Nephron (organoid): ENCODE data around the gene TNS1.

ENCODE experiments used
- H3K27ac Mint-ChIP-seq, 3 experiments: 2 replicates each; pipeline ENCODE4 v1.8.0; 2020; ENCODE audit warnings: mixed read lengths in 3 of 3, mild to moderate bottlenecking in 2 of 3, moderate library complexity in 1 of 3
- H3K27me3 Mint-ChIP-seq: 2 replicates; pipeline ENCODE4 v1.8.0; 2021; ENCODE audit warnings: low read depth, mild to moderate bottlenecking, moderate library complexity, mixed read lengths
- H3K36me3 Mint-ChIP-seq: 2 replicates; pipeline ENCODE4 v1.8.0; 2020; ENCODE audit warnings: low read depth, mixed read lengths
- H3K4me1 Mint-ChIP-seq: 2 replicates; pipeline ENCODE4 v1.8.0; 2020; ENCODE audit warnings: mixed read lengths
- H3K4me3 Mint-ChIP-seq, 3 experiments: 2 replicates each; pipeline ENCODE4 v1.8.0; 2020; ENCODE audit warnings: mild to moderate bottlenecking in 3 of 3, mixed read lengths in 3 of 3, moderate library complexity in 2 of 3
- H3K9me3 Mint-ChIP-seq: 2 replicates; pipeline ENCODE4 v1.8.0; 2020; ENCODE audit warnings: mixed read lengths
- CTCF ChIP-seq, 3 experiments: fragments of 200-600 bp; sonication (generic); IDR thresholded peaks; one replicate each; pipeline ENCODE4 v1.5.0; 2021; ENCODE audit warnings: antibody characterized with exemption in 3 of 3; ENCODE audit not compliant: unreplicated experiment in 3 of 3

TNS1 gene

DNA sequence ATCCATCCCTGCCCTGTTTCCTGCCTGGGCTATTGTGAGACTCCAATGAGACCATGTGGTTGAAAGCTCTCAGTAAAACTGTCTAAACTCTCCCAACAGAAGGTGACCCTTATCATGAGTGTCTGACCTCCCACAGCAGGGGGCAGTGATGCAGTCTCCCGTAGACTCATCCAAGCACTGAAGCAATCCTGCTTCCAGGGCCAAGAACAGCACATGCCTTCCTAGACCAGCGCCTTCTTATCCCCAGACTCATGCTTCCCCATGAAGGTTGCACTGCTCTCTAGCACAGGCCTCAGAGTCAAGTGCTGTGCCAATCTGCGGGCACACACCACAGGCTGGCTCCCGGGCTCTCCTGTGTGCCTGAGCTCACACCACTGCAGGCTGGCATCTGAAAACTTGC, 112.3 kb downstream of the TNS1 start:
- Mint-ChIP-seq H3K36me3 (peaks cover 55% of the 10 kb centered on the region), H3K4me3 (no peak overlapping the region), H3K4me1 (peaks cover 4% of the 10 kb centered on the region), H3K27me3 (peaks cover 5% of the 10 kb centered on the region), H3K9me3 (no peaks in the 10 kb centered on the region), H3K27ac (peak overlapping the region in 1 of 3 experiments; percentile 4)
- TF ChIP-seq CTCF (IDR thresholded peaks at IDR 0.05; ENCODE audit: unreplicated experiment in 3 of 3), result no peak

DNA sequence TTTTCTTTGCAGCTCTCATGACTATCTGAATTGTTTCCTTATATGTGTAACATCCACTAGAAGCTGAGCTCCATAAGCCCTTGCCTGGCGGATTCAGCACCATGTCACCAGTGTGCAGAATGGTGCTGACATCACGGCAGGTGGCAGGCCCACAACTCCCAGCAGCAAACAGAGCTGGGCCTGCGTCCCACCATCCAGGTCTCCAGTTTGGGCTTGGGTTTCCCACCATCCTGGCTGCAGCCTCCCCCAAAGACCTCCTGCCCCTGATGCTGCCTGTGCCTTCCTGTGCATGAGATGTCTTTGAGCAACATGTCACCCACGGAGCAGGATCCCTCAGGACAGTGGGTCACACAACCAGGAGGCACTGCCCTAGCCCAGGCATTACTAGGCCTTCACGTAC, 113.1 kb downstream of the TNS1 start:
- Mint-ChIP-seq H3K4me1 (peaks cover 4% of the 10 kb centered on the region), H3K4me3 (no peak overlapping the region), H3K27ac (no peak overlapping the region), H3K27me3 (peaks cover 5% of the 10 kb centered on the region), H3K36me3 (peaks cover 58% of the 10 kb centered on the region), H3K9me3 (no peaks in the 10 kb centered on the region)
- TF ChIP-seq CTCF (IDR thresholded peaks at IDR 0.05; ENCODE audit: unreplicated experiment in 3 of 3), result no peak

- peaks cover 59% of the 10 kb centered on the region for H3K36me3 Mint-ChIP-seq
- TF ChIP-seq CTCF (IDR thresholded peaks at IDR 0.05; ENCODE audit: unreplicated experiment in 3 of 3), result no peak
- no peaks in the 10 kb centered on the region for H3K9me3 Mint-ChIP-seq
- no peak overlapping the region for H3K27ac Mint-ChIP-seq
- H3K27me3 Mint-ChIP-seq, result peaks cover 5% of the 10 kb centered on the region
- peaks cover 9% of the 10 kb centered on the region for H3K4me1 Mint-ChIP-seq
- no peak overlapping the region for H3K4me3 Mint-ChIP-seq
Measured at GRCh38 chr2:217887841-217888701, 114.7 kb downstream of the TNS1 start.

- peaks cover 60% of the 10 kb centered on the region for H3K36me3 Mint-ChIP-seq
- TF ChIP-seq CTCF (IDR thresholded peaks at IDR 0.05; ENCODE audit: unreplicated experiment in 3 of 3), result peak; percentile 69 to 79 (median 73)
- no peak overlapping the region for H3K4me3 Mint-ChIP-seq
- H3K27me3 Mint-ChIP-seq, result peaks cover 6% of the 10 kb centered on the region
- H3K4me1 Mint-ChIP-seq, result peaks cover 12% of the 10 kb centered on the region
- H3K27ac Mint-ChIP-seq, result no peak overlapping the region
- H3K9me3 Mint-ChIP-seq, result no peaks in the 10 kb centered on the region
Measured at GRCh38 chr2:217886720-217887309, 116.0 kb downstream of the TNS1 start.

- Mint-ChIP-seq H3K9me3 (no peaks in the 10 kb centered on the region), H3K27ac (no peak overlapping the region), H3K4me1 (peaks cover 19% of the 10 kb centered on the region), H3K36me3 (peaks cover 61% of the 10 kb centered on the region), H3K27me3 (peaks cover 8% of the 10 kb centered on the region), H3K4me3 (no peak overlapping the region)
- no peak for TF ChIP-seq CTCF (IDR thresholded peaks at IDR 0.05; ENCODE audit: unreplicated experiment in 3 of 3)
Measured at GRCh38 chr2:217886091-217886490, 116.7 kb downstream of the TNS1 start.
